Stimulated activated CD4-positive, alpha-beta T cell treated with anti-CD3 and anti-CD28 coated beads, Interleukin-1b, Interleukin-23, amount 100 ng/mL, for 1 hour (primary cell): ENCODE data around the gene SIRT7.

Source experiments
- DNase-seq, 2 donors: peaks; one replicate each; pipeline ENCODE4 v3.0.0-alpha.2; 2020; ENCODE audit warnings: low read depth in 2 of 2

Gene SIRT7

DNA sequence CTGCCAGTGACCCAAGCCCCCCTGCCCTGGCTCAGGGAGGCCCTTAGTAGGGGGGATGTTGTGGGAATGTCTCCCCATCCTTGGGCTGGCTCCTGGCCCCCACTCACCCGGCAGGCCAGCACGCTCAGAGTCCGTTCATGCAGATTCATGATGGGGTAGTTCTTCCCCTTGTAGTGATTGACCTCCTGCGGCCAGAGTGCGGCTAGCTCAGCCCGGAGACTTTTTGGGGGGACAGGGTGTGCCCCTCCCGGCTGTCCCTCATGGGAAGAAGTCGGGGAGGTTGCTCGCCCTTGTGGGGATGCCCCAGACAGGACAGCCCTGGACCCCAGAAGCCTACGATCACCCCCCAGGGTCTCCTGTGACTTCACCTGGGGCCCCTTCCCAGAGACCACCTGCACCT, 12.0 kb downstream of the SIRT7 start:
- DNase-seq = no peak

DNA sequence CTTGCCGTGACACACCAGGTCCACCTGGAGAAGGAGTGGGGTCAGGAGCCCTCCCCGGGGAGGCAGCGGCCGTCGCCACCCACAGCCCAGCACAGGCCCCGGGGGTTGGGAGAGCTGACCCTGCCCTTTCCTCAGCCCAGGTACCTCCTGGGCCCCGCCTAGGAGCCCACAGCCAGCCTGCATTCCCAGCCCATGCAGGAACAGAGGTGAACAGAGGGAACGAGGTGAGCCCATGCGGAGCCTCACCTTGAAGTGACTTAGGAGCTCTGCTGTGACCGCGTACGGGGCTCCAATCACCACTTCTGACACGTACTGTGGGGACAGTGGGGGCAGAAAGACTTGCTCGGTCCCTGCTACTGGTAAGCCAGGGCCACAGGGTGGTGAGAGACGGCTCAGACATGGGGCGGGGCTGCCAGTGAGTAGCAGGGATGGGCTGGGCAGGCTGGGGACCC, 12.5 kb downstream of the SIRT7 start:
- DNase-seq = no peak

DNA sequence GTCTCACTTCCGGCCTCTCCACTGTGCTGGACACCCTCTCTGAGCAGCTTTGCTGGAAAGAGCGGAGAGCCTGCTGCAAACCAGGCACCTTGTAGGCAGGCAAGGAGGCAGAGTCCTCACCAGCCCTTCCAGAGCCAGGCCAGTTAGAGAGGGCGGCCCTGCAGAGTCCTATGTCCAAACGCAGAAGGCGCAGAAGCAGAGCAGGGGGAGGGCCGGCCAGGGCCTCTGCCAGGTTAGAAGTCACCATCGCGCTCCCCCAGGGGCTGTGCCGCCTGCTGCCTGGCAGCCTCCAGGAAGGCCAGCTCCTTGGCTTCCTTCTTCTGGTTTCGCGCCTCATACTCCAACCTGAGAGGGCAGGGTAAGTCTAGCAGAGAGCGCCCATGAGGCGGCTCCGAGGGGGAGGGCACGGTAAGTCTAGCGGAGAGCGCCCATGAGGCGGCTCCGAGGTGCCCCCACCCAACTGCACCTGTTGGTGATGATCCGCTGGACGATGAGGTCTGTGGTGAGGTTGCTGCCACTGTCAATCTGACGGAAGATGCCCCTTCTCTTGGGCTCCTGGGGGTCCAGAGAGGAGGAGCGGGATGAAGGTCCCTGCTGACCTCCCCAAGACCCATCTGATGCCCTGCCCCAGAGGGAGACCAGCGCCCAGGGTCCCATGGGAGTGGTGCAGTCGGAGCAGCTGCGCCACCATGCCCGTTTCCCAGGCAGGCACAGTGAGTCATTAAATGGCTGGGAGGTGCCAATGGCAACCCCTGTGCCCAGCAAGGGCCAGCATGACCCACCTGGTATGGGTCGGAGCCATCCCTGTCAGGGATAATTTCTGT, 13.2 kb downstream of the SIRT7 start:
- DNase-seq = no peak

DNA sequence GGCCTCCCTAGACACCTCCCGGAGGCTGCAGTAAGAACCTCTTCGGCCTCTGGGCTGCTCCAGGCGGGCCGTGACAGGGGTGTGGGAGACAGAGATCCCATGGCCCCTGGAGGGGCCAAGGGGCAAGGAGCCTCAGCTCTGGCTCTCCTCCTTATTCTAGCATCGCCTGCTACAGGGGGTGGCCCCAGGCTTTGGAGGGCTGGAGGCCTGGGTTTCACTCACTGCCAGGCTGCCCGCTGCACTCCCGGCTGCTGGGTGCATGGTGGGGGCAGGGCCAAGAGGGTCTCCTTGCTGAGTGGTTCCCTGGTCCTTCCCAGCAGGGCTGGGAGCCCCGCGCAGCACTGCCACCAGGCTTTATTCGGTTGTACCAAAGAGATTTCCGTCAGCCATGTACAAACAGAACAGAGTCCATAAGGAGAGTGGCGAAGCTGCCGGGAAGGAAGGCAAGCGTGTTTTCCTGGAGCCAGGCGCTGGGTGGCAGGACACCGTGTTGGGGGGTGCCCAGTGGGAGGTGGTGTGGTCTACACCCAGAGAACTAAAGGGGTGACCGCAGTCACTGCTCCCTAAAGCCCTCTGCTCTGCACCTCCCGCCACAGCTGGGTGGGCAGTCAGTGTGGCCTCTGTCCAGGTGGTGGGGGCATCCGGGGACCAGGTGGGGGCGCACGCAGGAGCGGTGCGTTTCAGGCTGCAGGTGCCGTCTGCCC, 13.9 kb downstream of the SIRT7 start:
- no peak for DNase-seq

DNA sequence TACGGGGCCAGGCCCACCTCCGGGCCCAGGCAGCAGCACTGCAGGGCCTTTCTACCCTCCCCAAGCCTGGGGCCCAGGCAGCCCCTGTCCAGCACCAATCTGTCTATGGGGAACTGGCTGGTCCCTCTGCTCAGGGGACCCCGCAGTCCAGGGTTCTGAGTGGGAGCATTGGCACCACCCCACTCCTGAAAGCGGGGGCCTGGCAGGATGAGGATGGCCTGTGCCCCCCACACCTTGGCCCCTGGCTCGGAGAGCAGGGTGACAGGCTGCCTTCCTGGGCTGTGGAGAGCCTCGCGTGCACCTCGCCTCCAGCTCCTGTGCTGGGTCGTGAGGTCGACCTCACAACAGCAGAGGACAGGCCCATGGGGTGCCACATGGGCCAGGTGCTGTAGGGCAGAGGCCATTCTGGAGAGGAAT, 14.6 kb downstream of the SIRT7 start:
- DNase-seq = no peak

DNA sequence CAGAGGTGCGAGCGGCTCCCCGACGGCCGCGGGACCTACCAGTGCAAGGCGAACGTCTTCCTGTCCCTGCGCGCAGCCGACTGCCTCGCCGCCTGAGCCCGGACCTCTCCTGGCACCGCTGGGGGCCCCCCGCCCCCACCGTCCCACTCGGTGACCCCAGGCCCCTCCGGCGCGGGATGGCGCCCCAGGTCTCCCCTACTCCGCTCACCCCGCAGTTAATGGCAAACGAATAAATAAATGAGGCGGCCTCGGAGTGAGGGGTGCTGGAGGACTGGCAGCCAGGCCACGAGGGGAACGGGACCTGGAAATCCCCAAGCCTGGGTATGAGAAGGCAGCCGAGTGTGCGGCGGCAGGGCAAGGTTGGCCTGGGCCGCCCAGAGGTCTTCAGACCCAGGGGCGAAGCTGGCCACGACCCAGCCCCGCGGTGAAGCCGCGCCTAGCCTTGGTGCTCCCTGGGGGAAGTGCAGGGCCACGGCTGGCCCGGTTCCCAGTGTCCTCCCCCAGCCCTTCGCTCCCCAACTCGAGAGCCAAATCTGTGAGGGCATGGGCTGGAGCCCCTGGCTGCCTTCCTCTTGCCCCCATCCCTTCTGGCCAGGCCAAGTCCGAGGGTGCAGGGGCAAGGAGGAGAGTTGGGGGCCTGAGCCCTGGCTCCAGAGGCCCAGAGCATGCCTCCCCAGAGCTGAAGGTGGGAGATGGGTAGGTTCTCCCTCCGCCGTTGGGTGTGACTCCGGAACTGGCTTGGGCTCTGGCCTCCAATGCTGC, 15.1 kb downstream of the SIRT7 start:
- no peak for DNase-seq

GRCh38 chr17:81902023-81902652, 15.8 kb downstream of the SIRT7 start, which contains the start of gene NPB:
TSS of gene NPB (plus strand) at chr17:81902238. CDS start at chr17:81902278, 40 bp downstream.
- no peak for DNase-seq

DNA sequence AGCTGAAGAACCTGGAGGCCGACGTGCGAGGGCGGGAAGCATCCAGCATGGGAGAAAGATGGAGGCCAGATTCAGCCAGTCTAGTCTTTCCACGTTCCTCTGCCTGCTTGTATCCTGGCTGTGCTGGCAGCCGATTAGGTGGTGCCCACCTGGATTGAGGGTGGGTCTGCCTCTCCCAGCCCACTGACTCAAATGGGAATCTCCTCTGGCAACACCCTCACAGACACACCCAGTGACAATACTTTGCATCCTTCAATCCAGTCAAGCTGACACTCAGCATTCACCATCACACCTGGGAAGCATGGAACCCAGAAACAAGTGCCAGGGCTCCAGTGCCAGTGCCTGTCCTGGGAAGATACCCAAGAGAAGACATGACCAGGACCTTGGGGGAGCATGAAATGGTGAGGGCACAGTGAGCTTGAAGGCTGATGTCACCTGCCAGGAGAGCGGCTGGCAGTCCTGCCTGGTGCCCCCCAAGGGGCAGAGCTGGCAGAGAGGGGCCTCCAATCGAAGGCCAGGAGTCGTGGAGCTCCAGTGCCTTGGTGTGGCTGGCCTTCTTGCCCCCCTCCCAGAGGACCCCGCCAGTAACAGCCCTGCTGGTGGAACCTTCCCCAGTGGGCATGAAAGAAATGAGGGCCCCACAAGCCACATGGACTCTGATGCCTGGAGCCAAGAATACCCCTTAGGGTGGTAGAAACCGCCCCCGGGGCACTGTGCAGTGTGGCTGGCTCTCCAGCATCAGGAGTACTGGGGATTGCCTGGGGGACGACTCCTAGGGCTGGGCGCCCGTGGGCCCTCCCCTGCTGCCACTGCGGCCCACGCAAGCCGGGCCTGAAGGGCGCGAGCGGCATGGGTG, 16.6 kb downstream of the SIRT7 start:
- DNase-seq = no peak

GRCh38 chr17:81900181-81900820, 17.7 kb downstream of the SIRT7 start:
- no peak for DNase-seq

- DNase-seq = no peak
These were observed 18.3 kb downstream of the SIRT7 start for GRCh38 chr17:81899514-81900166.

- no peak for DNase-seq
These were observed 19.1 kb downstream of the SIRT7 start for GRCh38 chr17:81898885-81899284.

- no peak for DNase-seq
These were observed 19.7 kb downstream of the SIRT7 start for GRCh38 chr17:81898029-81898866.

DNA sequence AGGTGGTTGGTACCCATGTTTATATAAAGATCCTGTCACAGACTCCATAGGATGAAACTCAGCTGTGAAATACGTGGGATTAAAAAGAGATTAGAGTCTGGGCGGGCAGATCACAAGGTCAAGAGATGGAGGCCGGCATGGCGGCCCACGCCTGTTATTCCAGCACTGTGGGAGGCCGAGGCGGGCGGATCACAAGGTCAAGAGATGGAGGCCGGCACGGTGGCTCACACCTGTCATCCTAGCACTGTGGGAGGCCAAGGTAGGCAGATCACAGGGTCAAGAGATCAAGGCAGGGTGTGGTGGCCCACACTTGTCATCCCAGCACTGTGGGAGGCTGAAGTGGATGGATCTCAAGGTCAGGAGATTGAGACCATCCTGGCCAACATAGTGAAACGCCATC, 22.6 kb downstream of the SIRT7 start:
- DNase-seq = no peak

- no peak for DNase-seq
These were observed 26.7 kb downstream of the SIRT7 start for GRCh38 chr17:81891303-81891552.

DNA sequence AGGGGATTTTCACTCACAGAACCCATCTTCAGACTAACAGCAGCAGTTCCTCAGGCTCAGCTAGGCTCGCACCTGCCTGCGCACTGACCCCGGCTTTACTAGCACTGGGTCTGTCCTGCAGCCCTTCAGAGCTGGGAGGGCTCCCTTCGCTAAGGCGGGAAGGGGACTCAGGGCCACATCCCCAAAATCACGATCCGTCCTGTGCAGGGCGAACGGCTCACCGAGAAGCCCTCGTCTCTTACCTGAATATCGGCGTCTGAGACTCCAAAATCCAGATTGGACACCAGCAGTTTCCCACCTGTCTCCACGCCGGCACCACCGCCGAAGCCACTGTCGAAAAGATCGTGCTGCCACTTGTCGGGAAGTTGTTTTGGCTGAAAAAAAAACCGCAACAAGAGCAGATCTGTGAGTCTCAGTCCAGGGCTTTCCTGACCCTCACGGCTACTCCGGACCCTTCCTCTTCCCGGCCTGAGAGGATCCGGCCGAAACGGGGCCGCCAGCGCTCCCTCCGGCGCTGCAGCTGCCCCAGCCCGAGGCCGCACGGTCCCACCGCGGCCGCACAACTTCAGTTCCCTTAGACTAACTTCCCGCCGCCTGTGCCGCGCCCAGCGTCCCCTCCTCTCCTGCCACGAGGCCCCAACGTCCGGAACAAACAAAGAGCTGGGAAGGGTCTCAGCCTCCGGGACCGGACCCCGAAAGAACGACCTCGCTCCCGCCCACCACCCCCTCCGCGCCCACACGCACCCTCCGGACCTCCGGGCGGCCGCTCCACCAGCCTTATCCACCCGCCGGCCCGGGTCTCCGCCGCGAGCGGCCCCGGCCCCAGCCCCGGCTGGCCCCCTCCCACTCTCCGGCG, 27.3 kb downstream of the SIRT7 start:
- DNase-seq = no peak

DNA sequence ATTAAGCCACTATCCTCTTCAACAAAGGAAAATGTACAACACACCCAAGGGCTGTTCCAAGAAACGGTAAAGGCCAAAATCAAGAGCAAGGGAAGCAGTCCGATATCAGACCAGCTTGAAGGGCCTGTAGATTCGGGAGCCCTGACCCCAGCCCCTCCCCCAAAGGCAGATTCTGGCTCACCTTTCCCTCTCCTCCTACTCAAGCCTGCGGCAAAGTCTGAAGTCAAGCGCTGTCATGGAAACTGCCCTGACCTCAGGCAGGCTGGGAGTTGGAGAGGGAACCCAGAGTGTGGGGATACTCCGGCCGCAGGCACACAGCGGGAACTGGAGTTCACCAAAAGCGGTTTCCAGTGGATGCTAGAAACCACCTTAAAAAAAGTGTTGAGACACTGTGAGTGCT, 28.4 kb downstream of the SIRT7 start:
- no peak for DNase-seq

GRCh38 chr17:81888988-81889595, 28.9 kb downstream of the SIRT7 start:
- no peak for DNase-seq
